NOMO-1 (cell line): ENCODE data around the gene PRKG1.

Experiments
- DNase-seq, 2 experiments: peaks; one replicate each; lab custom pipeline; 2025; ENCODE audit not compliant: unreplicated experiment in 2 of 2; lab: John Stamatoyannopoulos, UW

Gene PRKG1

DNA sequence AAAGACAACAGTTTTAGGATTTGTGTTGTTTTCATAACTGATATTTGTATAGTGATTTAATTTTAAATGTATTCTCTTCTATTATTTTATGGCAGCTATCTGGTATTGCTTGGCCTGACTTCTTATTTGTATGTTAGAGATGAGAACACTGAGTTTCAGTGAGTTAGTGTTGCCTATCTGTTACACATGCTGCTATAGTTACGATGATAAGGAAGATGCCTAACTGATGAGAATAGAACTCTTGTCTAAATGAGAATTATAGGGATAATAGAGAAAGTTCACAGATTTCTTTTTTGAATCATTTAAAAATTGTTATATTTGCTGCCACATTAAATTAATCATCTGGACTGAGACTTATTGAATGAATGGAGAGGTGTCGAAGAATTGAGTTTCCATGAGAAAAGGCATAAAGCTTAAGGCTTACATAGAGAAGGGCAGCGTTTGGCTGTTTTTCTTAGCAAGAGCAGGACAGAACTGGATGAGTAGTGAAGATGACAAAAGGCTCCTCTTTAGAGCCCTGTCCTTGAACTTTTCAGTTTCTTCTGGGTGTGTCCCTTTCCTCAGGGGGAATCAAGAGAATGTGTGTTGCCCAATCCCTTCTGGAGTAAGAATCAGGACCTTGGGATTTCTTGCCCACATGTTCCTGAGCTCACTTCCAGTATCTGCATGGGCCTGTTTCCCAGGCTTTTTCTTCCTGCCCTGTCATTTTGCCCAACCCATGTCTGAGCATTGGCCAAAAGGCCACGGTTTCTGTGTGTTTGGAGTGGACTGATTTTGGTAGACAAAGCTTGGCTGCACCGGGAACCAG, 820.7 kb downstream of the PRKG1 start:
- no peak for DNase-seq

- no peak for DNase-seq
Observed at GRCh38 chr10:51896849-51897248, 822.6 kb downstream of the PRKG1 start.

DNA sequence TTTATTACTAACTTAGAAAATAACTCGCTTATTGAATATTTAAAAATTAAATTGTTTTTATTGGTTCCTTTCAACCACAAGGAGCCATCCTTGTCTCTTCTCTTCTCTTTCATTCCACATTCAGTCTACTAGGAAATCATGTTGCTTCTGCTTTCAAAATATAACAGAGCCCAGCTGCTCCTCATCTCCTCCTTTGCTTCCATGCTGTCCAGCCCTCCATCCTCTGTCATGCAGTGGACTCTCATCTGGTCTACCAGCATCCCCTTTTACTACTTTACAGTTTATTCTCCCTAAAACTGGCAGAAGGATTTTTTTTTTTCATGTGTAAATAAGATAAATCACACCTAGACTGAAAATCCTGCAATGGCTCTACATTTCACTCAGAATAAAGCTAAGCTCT, 823.3 kb downstream of the PRKG1 start:
- DNase-seq, result no peak

DNA sequence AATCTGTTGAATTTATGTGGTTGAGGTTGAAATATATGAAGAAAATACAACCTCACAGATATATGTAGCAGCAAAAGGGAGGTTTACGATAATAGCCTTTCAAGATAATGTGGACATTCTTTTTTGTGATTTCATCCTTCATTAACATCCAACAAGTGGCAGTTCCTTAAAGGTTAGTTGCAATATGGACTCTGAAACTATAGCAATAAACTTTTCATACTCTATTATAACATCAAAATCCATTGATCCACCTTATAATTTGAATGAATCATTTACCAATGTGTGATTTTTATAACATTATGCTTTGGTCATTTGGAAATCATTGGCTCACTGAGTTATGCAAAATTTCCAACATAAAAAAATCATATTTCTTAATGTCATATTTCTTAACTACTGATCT, 825.9 kb downstream of the PRKG1 start:
- no peak for DNase-seq

DNA sequence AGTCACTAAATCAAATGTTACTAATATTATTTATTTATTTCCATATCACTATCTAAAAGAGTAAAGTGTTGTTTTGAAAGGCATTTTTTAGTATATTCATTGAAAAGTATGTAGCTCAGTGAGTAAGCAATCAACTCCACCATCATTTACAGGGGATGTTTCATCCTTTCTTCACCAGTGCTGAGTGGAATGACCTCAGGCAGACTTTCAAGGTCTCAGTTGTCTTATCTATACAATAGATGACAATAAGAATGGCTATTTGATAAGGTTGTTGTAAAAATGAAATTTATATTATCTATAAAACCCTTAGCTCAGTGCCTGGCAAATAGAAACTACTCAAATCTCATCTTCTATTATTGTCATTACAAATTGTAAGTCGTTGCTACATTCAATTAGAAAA, 829.4 kb downstream of the PRKG1 start:
- no peak for DNase-seq

DNA sequence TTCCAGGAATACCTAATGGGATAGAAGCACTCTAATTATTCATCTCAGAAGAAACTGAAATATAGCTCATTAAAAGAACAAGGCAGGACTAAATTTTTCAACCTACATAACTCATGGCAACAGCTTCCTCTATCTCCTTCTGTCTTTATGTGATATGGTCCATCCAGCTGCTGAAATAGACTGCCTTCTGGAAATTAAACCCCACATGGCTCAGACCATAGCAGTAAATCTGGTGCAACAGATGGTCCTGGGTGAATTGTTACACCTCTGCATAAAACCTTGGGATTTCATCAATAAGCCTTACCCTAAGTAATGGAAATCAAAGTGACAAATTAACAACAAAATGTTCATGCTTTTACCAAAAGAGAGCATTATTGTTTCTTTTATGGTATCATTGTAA, 830.7 kb downstream of the PRKG1 start:
- DNase-seq, result no peak

GRCh38 chr10:51907361-51907760, 833.1 kb downstream of the PRKG1 start:
- DNase-seq, result no peak

DNA sequence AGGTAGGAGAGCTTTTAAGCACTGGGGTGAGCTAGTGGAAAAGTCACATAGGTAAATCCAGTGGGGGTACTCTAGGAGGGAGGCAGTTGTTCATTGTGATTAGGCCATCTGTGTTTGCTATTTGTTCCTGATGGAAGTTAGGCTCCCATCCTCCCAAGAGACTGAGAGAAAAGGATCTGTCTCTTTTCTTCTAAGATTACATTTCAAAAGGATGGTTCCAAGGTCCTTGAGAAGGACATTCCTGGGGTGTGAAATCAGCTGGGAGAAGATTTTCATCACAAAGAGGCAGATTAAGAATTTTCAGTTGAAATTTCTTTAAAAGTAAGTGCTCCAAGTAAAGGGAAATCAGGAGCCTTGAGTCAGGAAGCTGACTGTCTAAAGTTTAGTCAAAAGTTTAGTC, 835.9 kb downstream of the PRKG1 start:
- no peak for DNase-seq

DNA sequence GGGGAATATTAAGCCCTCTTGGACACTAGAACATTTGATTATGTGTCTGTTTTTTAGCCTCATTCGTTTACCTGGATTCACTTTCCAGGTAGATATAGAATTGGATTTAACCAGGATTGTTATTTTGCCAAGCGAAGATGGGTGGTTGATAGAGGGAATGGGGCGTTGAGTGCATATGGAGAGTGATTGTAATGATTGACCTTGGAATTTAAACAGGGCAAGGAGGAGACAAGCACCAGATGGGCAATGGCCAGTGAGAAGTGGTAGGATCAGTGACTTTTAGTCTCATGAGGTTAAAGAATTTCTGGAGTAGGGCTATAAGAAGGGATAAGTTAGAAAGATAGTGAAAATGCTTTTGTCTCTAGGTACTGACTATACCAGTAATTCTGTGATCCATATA, 836.3 kb downstream of the PRKG1 start:
- no peak for DNase-seq

DNA sequence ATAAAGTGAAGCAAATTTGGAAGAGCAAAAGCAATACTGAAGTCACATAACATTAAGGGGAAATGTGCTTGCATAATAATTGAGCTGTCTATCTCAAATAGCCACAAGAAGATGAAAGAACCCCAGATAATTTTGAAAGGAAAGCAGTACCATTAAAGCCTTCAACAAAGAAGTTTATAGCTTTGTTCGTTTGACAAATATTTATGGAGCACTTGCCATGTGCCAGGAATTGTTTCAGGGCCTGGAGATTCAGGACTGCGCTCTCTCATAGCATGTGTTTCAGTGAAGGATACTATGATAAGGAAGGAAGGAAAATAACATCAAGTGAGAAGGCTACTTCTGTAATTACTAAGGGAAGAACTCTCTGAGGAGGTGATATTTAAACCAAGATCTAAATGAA, 837.4 kb downstream of the PRKG1 start:
- DNase-seq, result no peak

GRCh38 chr10:51915031-51915542, 840.8 kb downstream of the PRKG1 start:
- no peak for DNase-seq

GRCh38 chr10:51918440-51918839, 844.2 kb downstream of the PRKG1 start:
- no peak for DNase-seq

DNA sequence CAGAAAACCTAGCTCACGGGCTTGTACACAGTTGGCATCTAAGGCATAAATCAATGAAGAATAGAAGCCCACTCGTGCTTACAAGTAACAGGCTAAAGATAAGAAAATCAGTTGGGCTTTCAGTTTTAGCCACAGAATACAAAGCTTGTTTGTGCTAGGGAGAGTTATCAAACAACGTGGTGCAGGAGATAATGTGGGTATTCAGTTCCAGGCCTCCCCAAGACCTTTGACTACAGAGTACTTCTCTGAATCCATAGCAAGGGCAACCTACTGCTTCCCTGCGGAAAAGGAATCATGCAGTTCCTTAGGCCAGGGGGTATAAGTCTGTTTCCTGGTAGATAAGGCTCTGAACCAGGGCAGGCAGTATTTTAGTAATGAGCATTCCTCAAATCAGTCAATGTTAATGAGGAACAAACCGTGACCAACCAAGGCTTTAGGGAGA, 844.6 kb downstream of the PRKG1 start:
- DNase-seq, result no peak

DNA sequence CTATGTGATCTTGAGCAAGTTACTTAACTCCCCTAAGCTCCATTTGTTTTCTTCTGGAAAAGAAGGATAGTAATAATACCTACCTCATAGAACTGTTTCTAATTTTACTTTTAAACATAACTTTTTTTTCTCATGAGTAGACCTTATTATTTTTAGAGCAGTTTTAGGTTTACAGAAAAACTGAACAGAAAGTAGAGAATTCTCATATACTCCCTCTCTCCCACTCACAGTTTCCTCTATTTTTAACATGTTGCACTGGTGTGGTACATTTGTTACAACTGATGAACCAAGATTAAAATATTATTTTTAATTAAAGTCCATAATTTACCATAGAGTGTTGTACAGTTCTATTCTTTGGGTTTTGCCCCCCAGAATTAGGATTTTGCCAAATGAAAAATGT, 846.4 kb downstream of the PRKG1 start:
- DNase-seq, result no peak

DNA sequence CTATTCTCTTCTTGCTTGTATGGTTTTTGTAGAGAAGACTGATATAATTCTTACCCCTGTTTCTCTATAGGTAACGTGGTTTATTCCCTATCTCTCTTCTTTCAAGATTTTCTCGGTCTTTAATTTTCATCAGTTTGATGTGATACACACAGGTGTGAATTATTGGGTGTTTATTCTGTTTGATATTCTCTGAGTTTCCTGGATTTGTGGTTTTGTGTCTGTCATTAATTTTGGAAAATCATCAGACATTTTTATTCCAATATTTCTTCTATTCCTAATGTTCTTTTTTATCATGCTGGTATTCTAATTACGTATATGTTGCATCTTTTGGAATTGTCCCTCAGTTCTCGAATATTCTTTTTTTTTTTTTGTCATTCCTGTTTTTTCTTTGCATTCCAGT, 850.1 kb downstream of the PRKG1 start:
- no peak for DNase-seq

DNA sequence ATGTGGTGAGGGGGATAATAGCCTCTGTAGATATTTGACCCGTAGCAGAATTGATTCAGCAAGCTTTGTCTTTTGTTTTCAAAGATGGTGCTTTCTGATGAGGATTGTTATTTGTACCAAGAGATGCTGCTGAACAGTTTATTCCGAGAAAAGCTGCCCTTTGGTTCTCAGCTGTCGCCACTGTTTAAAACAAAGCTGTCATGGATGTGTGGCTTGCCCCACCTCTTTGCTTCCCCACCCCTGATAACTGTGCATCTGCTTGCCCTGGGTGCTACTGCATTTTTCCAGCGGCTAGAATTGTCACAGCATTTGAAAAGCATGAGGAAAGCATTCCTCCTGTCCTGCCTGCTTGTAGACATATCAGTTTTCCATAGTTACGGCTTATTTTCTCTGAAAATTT, 852.0 kb downstream of the PRKG1 start:
- DNase-seq, result no peak

- DNase-seq, result no peak
Observed at GRCh38 chr10:51928162-51928561, 853.9 kb downstream of the PRKG1 start.

GRCh38 chr10:51932530-51932929, 858.2 kb downstream of the PRKG1 start:
- DNase-seq, result no peak

GRCh38 chr10:51934373-51934772, 860.1 kb downstream of the PRKG1 start:
- no peak for DNase-seq

DNA sequence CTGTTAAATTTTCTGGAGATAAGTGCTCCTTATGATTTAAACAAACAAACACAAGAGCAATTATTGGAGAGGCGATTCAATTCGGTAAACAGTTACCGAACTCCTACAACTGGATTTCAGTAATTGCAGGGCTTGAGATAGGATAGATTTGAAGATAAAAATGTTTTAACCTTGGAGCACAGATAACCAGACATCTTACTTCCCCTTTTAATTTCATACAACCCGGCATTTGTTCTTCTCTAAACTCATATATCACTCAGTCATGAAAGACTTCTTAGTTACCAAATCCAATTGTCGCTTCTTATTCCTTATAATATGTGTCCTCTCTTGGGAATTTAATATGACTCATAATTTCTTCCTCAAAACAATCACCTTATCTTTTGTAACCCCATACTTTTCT, 861.1 kb downstream of the PRKG1 start:
- no peak for DNase-seq

- no peak for DNase-seq
Observed at GRCh38 chr10:51937308-51938140, 863.2 kb downstream of the PRKG1 start.
